HepG2 (cell line): ENCODE results near the gene SERPINB6. TPM values are rescaled to one million over a fixed set of nuclear protein-coding genes. Genes with fewer than 3 reads are reported as not detected.

Experiments
- CEBPB ChIP-seq: IDR thresholded peaks from 2 replicates; pipeline ENCODE4 v1.6.1; 2011; ENCODE audit warnings: low read depth, low read length, improper control_type of control experiment, borderline replicate concordance
- ESRRA ChIP-seq: sonication (generic); formaldehyde crosslinking; IDR thresholded peaks from 2 replicates; pipeline ENCODE4 v1.5.1; 2020; ENCODE audit warnings: mild to moderate bottlenecking, low read depth, missing genetic modification reagents
- FOSL1 ChIP-seq: sonication (generic); formaldehyde crosslinking; IDR thresholded peaks from 2 replicates; pipeline ENCODE4 v1.9.0; 2021; ENCODE audit warnings: missing genetic modification reagents, borderline replicate concordance
- FOXA3 ChIP-seq: IDR thresholded peaks from 2 replicates; pipeline ENCODE4 v1.6.1; 2016; ENCODE audit warnings: missing genetic modification reagents, missing compliant biosample characterization
- GABPA ChIP-seq, 2 experiments: IDR thresholded peaks; 2 replicates each; pipeline ENCODE4 v1.6.1; 2011 to 2016; ENCODE audit warnings: low read depth in 2 of 2, low read length in 1 of 2, missing biosample characterization in 1 of 2, missing genetic modification characterization in 1 of 2
- HMGXB4 ChIP-seq, 2 experiments: sonication (generic) in 1 of 2; formaldehyde crosslinking in 1 of 2; IDR thresholded peaks; 2 replicates each; pipeline versions ENCODE4 v1.4.0 to v1.6.1; 2018 to 2020; ENCODE audit warnings: missing genetic modification reagents in 2 of 2, borderline replicate concordance in 1 of 2, low read depth in 1 of 2, mild to moderate bottlenecking in 1 of 2, missing biosample characterization in 1 of 2
- HOXA3 ChIP-seq: sonication (generic); formaldehyde crosslinking; IDR thresholded peaks from 2 replicates; pipeline ENCODE4 v1.5.0; 2020; ENCODE audit warnings: missing genetic modification reagents
- MAZ ChIP-seq, 2 experiments: sonication (generic) in 1 of 2; formaldehyde crosslinking in 1 of 2; IDR thresholded peaks; 2 replicates each; pipeline versions ENCODE4 v1.5.0 to v1.6.1; 2012 to 2020; ENCODE audit warnings: low read depth in 2 of 2, mild to moderate bottlenecking in 2 of 2, borderline replicate concordance in 1 of 2, improper control_type of control experiment in 1 of 2, low read length in 1 of 2, missing genetic modification reagents in 1 of 2, moderate library complexity in 1 of 2
- NR2F1 ChIP-seq, 2 experiments: fragments of 450-650 bp in 1 of 2; formaldehyde crosslinking in 1 of 2; IDR thresholded peaks; 2 replicates each; pipeline versions ENCODE4 v1.5.0 to v1.6.1; 2016 to 2020; ENCODE audit warnings: mild to moderate bottlenecking in 1 of 2, missing compliant biosample characterization in 1 of 2, missing genetic modification reagents in 1 of 2, moderate library complexity in 1 of 2
- PCBP1 ChIP-seq: fragments of 200-400 bp; formaldehyde crosslinking; IDR thresholded peaks from 2 replicates; pipeline ENCODE4 v1.6.1; 2017; ENCODE audit warnings: mild to moderate bottlenecking, low read depth, low read length, borderline replicate concordance
- POLR2A ChIP-seq, 2 experiments: IDR thresholded peaks; 2 replicates each; pipeline ENCODE4 v1.6.1; 2011; ENCODE audit warnings: low read depth in 2 of 2, low read length in 2 of 2, mild to moderate bottlenecking in 1 of 2, moderate library complexity in 1 of 2; ENCODE audit not compliant: insufficient read depth in 1 of 2
- PRPF4 ChIP-seq: fragments of 200-400 bp; formaldehyde crosslinking; IDR thresholded peaks from 2 replicates; pipeline ENCODE4 v1.6.1; 2016; ENCODE audit warnings: low read length, low read depth; ENCODE audit not compliant: poor library complexity, severe bottlenecking
- RBAK ChIP-seq: sonication (generic); formaldehyde crosslinking; IDR thresholded peaks from 2 replicates; pipeline ENCODE4 v1.5.1; 2020; ENCODE audit warnings: mild to moderate bottlenecking, missing genetic modification reagents
- SCMH1 ChIP-seq: sonication (generic); formaldehyde crosslinking; IDR thresholded peaks from 2 replicates; pipeline ENCODE4 v1.9.0; 2021; ENCODE audit warnings: missing genetic modification reagents, mild to moderate bottlenecking, borderline replicate concordance
- SNRNP70 ChIP-seq: fragments of 200-400 bp; formaldehyde crosslinking; IDR thresholded peaks from 2 replicates; pipeline ENCODE4 v1.6.1; 2017; ENCODE audit warnings: mild to moderate bottlenecking, low read depth, low read length, moderate library complexity
- ZBTB7B ChIP-seq: sonication (generic); formaldehyde crosslinking; IDR thresholded peaks from 2 replicates; pipeline ENCODE4 v1.4.0; 2020; ENCODE audit warnings: missing genetic modification reagents
- ZMAT3 ChIP-seq: sonication (generic); formaldehyde crosslinking; conservative IDR thresholded peaks from 2 replicates; pipeline ENCODE4 v1.7.0; 2021; ENCODE audit warnings: missing genetic modification reagents
- ZNF180 ChIP-seq: sonication (generic); formaldehyde crosslinking; IDR thresholded peaks from 2 replicates; pipeline ENCODE4 v1.4.0; 2020; ENCODE audit warnings: low read depth, missing genetic modification reagents, borderline replicate concordance
- ZNF296 ChIP-seq: sonication (generic); formaldehyde crosslinking; conservative IDR thresholded peaks from 2 replicates; pipeline ENCODE4 v1.5.0; 2020; ENCODE audit warnings: mild to moderate bottlenecking, missing genetic modification reagents
- ZNF33A ChIP-seq: sonication (generic); formaldehyde crosslinking; IDR thresholded peaks from 2 replicates; pipeline ENCODE4 v1.5.1; 2020; ENCODE audit warnings: missing genetic modification reagents, mild to moderate bottlenecking, moderate library complexity, borderline replicate concordance
- ZNF343 ChIP-seq: sonication (generic); formaldehyde crosslinking; IDR thresholded peaks from 2 replicates; pipeline ENCODE4 v1.4.0; 2020; ENCODE audit warnings: mild to moderate bottlenecking, missing genetic modification reagents
- ZNF556 ChIP-seq: sonication (generic); formaldehyde crosslinking; IDR thresholded peaks from 2 replicates; pipeline ENCODE4 v1.4.0; 2020; ENCODE audit warnings: mild to moderate bottlenecking, missing genetic modification reagents, borderline replicate concordance
- ZNF629 ChIP-seq: sonication (generic); formaldehyde crosslinking; conservative IDR thresholded peaks from 2 replicates; pipeline ENCODE4 v1.5.0; 2020; ENCODE audit warnings: missing genetic modification reagents
- ZNF713 ChIP-seq: sonication (generic); formaldehyde crosslinking; IDR thresholded peaks from 2 replicates; pipeline ENCODE4 v1.4.0; 2020; ENCODE audit warnings: mild to moderate bottlenecking, missing genetic modification reagents
- polyA plus RNA-seq, 8 experiments: library from polyadenylated mRNA; depleted of rRNA in 3 of 8; stranded (reverse) in 7 of 8; unstranded in 1 of 8; fragments of >200 nt; fragmentation: Illumina TruSeq in 4 of 8; extraction: Trizol in 4 of 8; gene quantifications; 2 replicates each; pipeline versions ENCODE4 v1.2.1 to v1.2.3, GENCODE V29; 2011 to 2016; ENCODE audit warnings: low read depth in 4 of 8, missing spikeins in 1 of 8, mixed read lengths in 1 of 8; ENCODE audit not compliant: insufficient read depth in 1 of 8
- total RNA-seq, 5 experiments: library from RNA; depleted of rRNA; stranded (reverse); fragments of >200 nt; fragmentation: Illumina TruSeq; extraction: Trizol; gene quantifications; 2 replicates each; pipeline ENCODE4 v1.2.3, GENCODE V29; 2016; ENCODE audit warnings: low read depth in 1 of 5
- TF ChIP-seq, protein P1 (sequence below): sonication (generic); formaldehyde crosslinking; conservative IDR thresholded peaks from 2 replicates; pipeline ENCODE4 v1.4.0; 2020; ENCODE audit warnings: mild to moderate bottlenecking, missing genetic modification reagents, moderate library complexity

SERPINB6 gene
- total and polyA plus RNA-seq, 2 of the 13 experiments (the other 11 are each of a cell fraction or from before 2014, with no cell fraction given) = 38.2 to 61.3 TPM

DNA sequence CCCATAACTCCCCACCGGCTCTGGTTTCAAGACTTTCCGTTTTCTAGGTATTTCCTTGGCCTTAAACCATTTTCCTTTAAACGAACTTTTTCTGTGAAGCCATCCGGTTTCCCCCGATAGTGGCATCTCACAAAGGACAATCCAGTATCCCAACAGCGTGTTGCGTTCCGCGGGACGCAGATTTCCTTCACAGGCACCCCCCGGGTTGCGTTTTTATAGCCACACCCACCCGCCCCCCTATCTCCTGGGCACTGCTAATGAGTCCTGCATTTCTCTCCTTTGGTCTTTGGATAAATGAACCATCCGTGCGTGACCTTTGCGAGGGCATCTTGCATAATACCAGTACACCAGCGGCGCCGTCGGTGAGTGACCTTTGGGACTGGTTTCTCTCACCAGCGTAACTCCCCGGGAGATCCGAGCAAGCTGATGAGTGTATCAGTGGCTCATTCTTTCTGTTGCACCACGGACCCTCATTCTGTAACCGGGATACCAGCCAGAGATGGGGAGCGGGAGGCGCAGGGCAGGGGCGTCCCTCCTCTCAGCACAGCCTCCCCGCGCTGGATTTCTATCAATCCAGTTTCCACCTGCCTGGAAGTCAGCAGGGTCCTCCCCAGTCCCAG, 27.7 kb upstream of the SERPINB6 start (continued):
- TF ChIP-seq HMGXB4 (CRISPR knock-in tag; IDR thresholded peaks at IDR 0.05; ENCODE audit: borderline replicate concordance in 1 of 2, low read depth in 1 of 2) (peak; percentile 24 to 46; a peak in 2 of 4 replicates), ZBTB7B (CRISPR knock-in tag) (peak; percentile 77; the same call in 1 of the 2 replicates), RBAK (CRISPR knock-in tag) (no peak), ZNF556 (peak; percentile 82), HOXA3 (peak; percentile 89), ZNF180 (CRISPR knock-in tag) (no peak), ZNF33A (CRISPR knock-in tag) (0 out of 2 replicates have a peak, but pooled peaks have one; percentile 28), SNRNP70 (no peak), ESRRA (CRISPR knock-in tag) (peak; percentile 97), PCBP1 (no peak), FOXA3 (CRISPR knock-in tag) (peak; percentile 71), CEBPB (peak; percentile 97), MAZ (IDR thresholded peaks at IDR 0.05; ENCODE audit: borderline replicate concordance, low read depth, low read length) (no peak), MAZ (CRISPR knock-in tag; IDR thresholded peaks at IDR 0.05; ENCODE audit: low read depth) (no peak; the same call in 1 of the 2 replicates), ZNF343 (CRISPR knock-in tag) (peak; percentile 59; the same call in 1 of the 2 replicates), GABPA (IDR thresholded peaks at IDR 0.05; ENCODE audit: low read depth, low read length) (no peak), GABPA (CRISPR knock-in tag; IDR thresholded peaks at IDR 0.05; ENCODE audit: low read depth) (peak; percentile 9; the same call in 1 of the 2 replicates), NR2F1 (CRISPR knock-in tag; IDR thresholded peaks at IDR 0.05) (peak; percentile 92 to 98), ZMAT3 (CRISPR knock-in tag) (no peak), ZNF296 (CRISPR knock-in tag) (no peak), ZNF713 (no peak), SCMH1 (no peak), ZNF629 (CRISPR knock-in tag) (peak; percentile 53), POLR2A (IDR thresholded peaks at IDR 0.05; ENCODE audit: insufficient read depth in 1 of 2, low read depth in 2 of 2, low read length in 2 of 2) (no peak; a peak in 1 of 4 replicates), PRPF4 (no peak), FOSL1 (CRISPR knock-in tag) (no peak)
- TF ChIP-seq, protein P1, sequence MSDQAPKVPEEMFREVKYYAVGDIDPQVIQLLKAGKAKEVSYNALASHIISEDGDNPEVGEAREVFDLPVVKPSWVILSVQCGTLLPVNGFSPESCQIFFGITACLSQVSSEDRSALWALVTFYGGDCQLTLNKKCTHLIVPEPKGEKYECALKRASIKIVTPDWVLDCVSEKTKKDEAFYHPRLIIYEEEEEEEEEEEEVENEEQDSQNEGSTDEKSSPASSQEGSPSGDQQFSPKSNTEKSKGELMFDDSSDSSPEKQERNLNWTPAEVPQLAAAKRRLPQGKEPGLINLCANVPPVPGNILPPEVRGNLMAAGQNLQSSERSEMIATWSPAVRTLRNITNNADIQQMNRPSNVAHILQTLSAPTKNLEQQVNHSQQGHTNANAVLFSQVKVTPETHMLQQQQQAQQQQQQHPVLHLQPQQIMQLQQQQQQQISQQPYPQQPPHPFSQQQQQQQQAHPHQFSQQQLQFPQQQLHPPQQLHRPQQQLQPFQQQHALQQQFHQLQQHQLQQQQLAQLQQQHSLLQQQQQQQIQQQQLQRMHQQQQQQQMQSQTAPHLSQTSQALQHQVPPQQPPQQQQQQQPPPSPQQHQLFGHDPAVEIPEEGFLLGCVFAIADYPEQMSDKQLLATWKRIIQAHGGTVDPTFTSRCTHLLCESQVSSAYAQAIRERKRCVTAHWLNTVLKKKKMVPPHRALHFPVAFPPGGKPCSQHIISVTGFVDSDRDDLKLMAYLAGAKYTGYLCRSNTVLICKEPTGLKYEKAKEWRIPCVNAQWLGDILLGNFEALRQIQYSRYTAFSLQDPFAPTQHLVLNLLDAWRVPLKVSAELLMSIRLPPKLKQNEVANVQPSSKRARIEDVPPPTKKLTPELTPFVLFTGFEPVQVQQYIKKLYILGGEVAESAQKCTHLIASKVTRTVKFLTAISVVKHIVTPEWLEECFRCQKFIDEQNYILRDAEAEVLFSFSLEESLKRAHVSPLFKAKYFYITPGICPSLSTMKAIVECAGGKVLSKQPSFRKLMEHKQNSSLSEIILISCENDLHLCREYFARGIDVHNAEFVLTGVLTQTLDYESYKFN = peak; percentile 95
